Measurements from ENCODE around the gene MLEC.
"Not testable (repeated sequence)": the region's sequence is repeated elsewhere in the genome, so short reads cannot be mapped to it uniquely, and the experiment has no call there.

Gene MLEC

DNA sequence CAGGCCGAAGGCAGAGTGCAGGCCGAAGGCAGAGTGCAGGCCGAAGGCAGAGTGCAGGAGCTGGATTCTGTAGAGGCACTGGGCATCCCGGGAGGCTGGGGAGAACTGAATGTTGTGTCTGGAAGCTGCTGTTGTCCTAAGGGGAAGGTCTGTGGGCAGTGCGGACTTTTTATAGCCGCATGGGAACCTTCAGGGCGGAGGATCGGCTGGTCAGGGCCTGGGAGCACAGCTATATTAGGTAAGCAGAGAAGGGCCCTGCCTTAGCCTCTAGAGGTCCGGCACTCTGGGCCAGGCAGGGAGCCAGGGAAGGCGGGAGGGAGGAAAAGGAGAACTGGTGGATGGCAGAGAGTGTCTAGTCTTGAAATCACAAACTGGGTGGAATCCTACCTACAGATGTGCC lies 32.3 kb upstream of the MLEC start:
- no peaks in the 10 kb centered on the region for H3K9me3 Mint-ChIP-seq (ENCODE audit: low read depth)

DNA sequence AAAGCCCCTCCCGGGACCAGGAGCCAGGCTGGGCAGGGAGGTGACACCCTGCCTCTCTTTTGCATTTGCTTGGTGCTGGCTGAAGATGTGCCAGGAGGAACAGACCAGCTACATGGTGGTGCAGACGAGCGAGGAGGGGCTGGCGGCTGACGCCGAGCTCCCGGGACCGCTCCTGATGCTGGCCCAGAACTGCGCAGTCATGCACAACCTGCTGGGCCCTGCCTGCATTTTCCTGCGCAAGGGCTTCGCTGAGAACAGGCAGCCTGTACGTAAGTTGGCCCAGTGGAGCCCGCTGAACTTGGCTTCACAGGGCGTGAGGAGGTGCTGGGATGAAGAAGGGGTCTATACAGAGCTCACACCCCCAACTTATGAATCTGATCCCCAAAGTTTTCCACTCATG lies 30.9 kb upstream of the MLEC start:
- no peak overlapping the region for H3K4me3 Mint-ChIP-seq
- no peaks in the 10 kb centered on the region for H3K9me3 Mint-ChIP-seq (ENCODE audit: low read depth)
- H3K27me3 Mint-ChIP-seq: peaks cover 8% of the 10 kb centered on the region
- no peaks in the 10 kb centered on the region for H3K36me3 Mint-ChIP-seq
- H3K27ac Mint-ChIP-seq: no peak overlapping the region
- H3K4me1 Mint-ChIP-seq (ENCODE audit: low read depth): no peaks in the 10 kb centered on the region

More for the DNA sequence above, 32.3 kb upstream of the MLEC start:
- Mint-ChIP-seq H3K4me3 (no peak overlapping the region), H3K36me3 (no peaks in the 10 kb centered on the region), H3K4me1 (ENCODE audit: low read depth) (no peaks in the 10 kb centered on the region), H3K27ac (no peak overlapping the region), H3K27me3 (peaks cover 14% of the 10 kb centered on the region)

DNA sequence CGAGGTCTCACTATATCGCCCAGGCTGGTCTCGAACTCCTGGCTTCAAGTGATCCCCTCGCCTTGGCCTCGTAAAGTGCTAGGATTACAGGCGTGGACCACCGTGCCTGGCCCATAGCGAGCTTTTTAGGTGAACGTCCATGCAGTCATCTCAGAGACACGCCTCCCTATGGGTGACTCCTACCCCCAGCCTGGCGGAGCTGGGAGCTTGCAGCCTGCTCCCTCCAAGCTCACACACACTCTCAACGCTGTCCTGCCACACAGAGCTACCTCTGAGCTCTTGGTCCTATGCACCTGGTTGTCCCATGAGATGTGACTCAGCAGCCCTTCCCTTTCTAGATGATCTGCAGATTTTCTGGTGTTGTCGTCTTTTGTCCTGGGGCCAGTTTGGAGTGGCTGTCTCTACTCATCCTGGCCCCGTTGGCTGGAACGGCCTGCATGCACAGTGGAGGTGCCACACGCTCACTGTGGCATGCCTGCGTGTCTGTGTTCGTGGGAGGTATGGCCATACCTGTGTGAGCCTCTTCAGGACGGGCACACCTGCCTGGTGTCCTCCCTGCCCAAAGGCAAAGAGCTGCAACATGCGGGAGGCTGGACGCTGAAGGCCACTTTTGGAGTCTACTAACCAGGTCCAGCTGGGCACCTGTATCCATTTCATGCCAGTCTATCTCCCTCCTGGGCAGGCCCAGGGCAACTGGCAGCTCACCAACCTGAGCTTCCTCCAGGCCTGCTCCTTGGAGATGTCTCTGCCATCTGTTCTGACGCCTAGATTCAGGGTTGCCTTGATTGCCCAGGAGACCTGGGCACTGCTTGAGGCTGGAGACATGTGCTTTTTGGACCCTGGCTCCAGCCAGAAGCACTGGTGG lies 28.4 kb upstream of the MLEC start:
- Mint-ChIP-seq H3K4me1 (ENCODE audit: low read depth) (no peaks in the 10 kb centered on the region), H3K36me3 (no peaks in the 10 kb centered on the region), H3K27me3 (no peaks in the 10 kb centered on the region), H3K4me3 (no peak overlapping the region), H3K9me3 (ENCODE audit: low read depth) (no peaks in the 10 kb centered on the region), H3K27ac (no peak overlapping the region)

DNA sequence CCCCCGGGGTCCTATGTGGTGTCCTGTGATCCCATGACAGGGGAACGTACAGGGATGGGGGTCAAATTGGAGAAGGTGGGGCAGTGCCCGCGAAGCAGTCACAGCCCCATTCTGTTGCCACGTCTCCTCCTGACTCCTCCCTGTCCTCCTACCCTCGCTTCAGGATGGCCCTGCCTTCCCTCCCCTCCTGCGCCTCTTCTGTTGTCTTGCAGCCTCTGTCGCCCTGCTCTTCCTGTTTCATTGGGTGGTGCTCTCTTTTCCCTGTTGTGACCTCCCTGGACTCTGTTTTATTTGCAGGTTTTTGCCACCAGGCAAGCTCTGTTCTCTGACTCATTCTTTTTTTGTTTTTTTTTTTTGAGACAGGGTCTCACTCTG lies 27.8 kb upstream of the MLEC start:
- Mint-ChIP-seq H3K36me3 (no peaks in the 10 kb centered on the region), H3K9me3 (ENCODE audit: low read depth) (no peaks in the 10 kb centered on the region), H3K27ac (no peak overlapping the region), H3K4me1 (ENCODE audit: low read depth) (no peaks in the 10 kb centered on the region), H3K27me3 (no peaks in the 10 kb centered on the region), H3K4me3 (no peak overlapping the region)

DNA sequence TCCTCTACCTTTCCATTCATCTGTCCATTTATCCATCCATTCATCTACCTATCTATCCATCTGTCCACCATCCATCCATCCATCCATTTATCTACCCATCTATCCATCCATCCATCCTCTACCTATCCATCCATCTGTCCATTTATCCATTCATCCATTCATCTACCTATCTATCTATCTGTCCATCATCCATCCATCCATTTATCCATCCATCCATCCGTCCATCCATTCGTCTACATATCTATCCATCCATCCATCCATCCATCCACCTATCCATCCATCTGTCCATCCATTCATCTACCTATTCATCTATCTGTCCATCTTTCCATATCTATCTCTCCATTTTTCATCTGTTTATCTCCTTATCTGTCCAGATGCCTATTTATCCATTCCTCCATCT lies 25.5 kb upstream of the MLEC start:
- H3K4me3 Mint-ChIP-seq: no peak overlapping the region
- H3K9me3 Mint-ChIP-seq (ENCODE audit: low read depth): no peaks in the 10 kb centered on the region
- no peaks in the 10 kb centered on the region for H3K36me3 Mint-ChIP-seq
- no peaks in the 10 kb centered on the region for H3K4me1 Mint-ChIP-seq (ENCODE audit: low read depth)
- no peaks in the 10 kb centered on the region for H3K27me3 Mint-ChIP-seq
- no peak overlapping the region for H3K27ac Mint-ChIP-seq

DNA sequence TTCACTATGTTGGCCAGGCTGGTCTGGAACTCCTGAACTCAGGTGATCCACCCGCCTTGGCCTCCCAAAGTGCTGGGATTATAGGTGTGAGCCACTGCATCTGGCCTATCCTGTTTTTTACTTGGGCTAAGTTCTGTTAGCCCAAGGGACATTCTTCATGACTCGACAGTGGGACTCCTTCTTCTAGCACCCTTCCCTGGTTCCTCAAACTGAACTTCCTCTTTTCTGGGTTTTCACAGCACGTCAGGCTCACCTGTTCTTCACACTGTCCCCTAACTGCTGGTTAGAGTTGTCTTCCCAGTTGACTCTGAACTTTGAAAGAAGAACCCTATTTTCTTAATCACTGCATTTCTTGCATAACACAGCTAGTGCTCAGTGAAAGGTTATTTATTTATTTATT lies 24.1 kb upstream of the MLEC start:
- H3K27me3 Mint-ChIP-seq: no peaks in the 10 kb centered on the region
- no peaks in the 10 kb centered on the region for H3K9me3 Mint-ChIP-seq (ENCODE audit: low read depth)
- H3K4me1 Mint-ChIP-seq (ENCODE audit: low read depth): no peaks in the 10 kb centered on the region
- H3K36me3 Mint-ChIP-seq: no peaks in the 10 kb centered on the region
- no peak overlapping the region for H3K4me3 Mint-ChIP-seq
- H3K27ac Mint-ChIP-seq: no peak overlapping the region

DNA sequence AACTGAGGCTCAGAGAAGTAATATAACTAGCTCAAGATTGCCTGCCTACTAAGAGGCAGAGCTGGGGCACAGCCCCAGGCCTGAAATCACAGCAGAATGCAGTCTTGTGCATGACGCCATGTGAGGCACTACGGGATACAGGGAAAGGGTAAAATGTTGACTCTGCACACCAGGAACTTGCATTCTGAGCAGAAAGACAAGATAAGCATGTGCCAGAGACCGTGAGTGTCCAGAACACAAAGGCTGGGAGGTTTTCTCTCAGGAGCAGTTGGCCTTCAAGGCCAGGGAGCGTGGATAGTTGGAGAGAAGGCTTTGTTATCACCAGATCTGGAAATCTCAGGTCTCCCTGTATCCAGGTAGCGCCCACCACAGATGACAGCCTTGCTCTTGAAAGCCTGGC lies 23.2 kb upstream of the MLEC start:
- no peaks in the 10 kb centered on the region for H3K27me3 Mint-ChIP-seq
- H3K27ac Mint-ChIP-seq: no peak overlapping the region
- H3K4me3 Mint-ChIP-seq: no peak overlapping the region
- H3K36me3 Mint-ChIP-seq: no peaks in the 10 kb centered on the region
- no peaks in the 10 kb centered on the region for H3K9me3 Mint-ChIP-seq (ENCODE audit: low read depth)
- no peaks in the 10 kb centered on the region for H3K4me1 Mint-ChIP-seq (ENCODE audit: low read depth)

DNA sequence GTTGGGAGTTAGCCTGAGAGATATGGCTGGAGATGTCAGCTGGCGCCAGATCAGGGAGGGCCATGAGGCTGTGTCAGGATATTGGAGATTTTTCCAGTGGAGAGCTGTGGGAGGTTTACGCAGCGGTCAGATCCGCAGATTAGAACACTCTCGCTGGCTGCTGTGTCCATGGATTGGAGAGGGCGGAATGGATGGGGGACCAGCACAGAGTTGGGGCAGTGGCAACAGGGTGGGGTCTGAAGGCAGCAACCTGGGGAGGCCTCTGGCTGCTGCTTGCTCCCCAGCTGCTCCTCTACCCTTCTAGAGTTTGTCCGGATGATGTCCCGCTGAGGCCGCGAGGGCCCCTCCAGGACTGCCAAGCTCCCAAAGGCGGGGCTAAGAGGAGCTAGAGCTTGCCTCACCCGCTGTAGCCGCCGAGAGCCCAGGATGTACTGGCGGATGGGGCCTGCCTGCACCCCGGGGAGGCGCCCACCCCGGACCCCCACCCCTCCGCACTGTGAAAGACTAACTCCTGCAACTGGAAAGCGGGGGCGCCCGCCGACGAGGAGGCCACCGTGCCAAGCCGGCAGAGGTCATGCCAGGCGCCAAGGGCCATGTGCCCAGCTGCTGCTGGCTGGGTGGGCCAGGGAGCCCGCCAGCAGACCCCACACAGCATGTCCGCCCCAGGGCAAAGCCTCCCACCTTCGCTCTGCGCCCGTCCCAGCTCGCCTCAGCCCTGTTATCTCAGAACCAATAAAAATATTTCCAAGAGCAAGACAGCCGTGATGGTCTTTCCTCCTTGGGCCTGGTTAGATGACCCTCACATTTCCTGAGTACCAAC lies 20.2 kb upstream of the MLEC start:
- Mint-ChIP-seq H3K27ac (no peak overlapping the region), H3K4me1 (ENCODE audit: low read depth) (no peaks in the 10 kb centered on the region), H3K27me3 (no peaks in the 10 kb centered on the region), H3K4me3 (no peak overlapping the region), H3K36me3 (no peaks in the 10 kb centered on the region), H3K9me3 (ENCODE audit: low read depth) (no peaks in the 10 kb centered on the region)

DNA sequence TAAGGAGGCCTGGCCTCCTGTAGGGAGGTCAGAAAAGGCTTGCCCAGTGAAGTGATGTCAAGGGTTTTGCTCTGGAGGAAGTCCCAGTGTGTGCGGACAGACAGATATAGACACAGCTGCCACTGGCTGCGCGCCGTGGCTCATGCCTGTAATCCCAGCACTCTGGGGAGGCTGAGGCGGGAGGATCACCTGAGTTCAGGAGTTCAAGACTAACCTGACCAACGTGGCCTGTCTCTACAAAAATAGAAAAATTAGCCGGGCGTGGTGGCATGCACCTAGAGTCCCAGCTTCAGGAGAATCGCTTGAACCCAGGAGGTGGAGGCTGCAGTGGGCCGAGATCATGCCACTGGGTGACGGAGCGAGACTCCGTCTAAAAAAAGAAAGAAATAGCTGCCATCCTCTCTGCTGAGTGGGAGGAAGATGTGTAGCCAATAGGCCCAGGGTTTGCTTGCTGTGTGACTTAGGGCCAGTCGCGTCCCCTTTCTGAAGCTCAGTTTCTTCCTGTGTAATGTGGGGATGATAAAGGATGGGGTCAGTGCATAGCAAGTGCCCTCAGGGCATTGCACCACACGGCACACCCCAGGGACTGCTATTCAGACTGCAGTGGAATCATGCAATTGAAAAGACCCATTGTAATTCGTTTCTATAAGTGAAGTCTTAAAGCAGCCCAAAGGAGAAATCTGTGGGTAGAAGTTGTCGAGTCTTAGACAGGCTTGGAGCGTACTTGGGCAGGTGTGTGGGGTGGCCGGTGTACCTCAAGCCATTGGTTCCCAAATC lies 18.7 kb upstream of the MLEC start:
- Mint-ChIP-seq H3K4me3 (no peak overlapping the region), H3K9me3 (ENCODE audit: low read depth) (no peaks in the 10 kb centered on the region), H3K36me3 (no peaks in the 10 kb centered on the region), H3K4me1 (ENCODE audit: low read depth) (no peaks in the 10 kb centered on the region), H3K27ac (no peak overlapping the region), H3K27me3 (no peaks in the 10 kb centered on the region)

DNA sequence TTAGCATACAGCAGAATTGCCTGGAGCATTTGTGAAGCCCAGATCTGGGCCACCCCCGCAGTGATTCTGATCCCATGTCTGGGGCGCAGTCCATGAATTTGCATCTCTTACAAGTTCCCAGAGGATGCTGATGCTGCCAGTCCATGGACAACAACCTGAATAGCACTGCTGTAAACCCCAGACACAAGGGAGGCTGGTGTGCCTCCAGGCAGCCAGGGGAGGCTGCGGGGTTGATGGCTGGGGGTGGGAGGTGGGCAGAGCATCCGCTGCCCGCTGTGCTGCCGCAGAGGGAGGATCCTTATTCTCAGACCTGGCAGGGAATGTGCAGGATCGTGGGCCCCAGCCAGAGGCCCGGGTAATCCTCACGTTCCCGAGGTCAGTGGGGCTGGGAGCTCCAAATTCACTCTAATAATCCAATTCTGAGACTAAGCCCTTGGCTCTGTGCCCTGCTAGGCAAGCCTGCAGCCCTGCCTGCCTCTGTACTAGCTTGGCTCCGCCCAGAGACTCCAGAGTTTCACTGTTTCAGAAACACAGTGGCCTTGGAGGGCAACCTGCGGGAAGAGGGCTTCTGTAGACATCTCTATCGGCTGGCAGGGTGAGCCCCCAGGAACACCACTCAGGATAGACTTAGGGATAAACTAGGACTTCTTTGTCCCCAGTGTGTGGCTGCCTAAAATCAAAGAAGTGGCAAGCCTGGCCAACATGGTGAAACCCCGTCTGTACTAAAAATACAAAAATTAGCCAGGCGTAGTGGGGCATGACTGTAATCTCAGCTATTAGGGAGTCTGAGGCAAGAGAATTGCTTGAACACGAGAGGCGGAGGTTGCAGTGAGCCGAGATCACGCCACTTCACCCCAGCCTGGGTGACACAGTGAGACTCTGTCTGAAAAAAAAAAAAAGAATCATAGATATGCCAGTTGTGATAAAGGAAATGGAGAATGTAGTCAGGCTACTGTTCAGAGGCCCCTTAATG lies 17.8 kb upstream of the MLEC start:
- Mint-ChIP-seq H3K27ac (no peak overlapping the region), H3K9me3 (ENCODE audit: low read depth) (no peaks in the 10 kb centered on the region), H3K4me3 (no peak overlapping the region), H3K27me3 (no peaks in the 10 kb centered on the region), H3K4me1 (ENCODE audit: low read depth) (no peaks in the 10 kb centered on the region), H3K36me3 (no peaks in the 10 kb centered on the region)

DNA sequence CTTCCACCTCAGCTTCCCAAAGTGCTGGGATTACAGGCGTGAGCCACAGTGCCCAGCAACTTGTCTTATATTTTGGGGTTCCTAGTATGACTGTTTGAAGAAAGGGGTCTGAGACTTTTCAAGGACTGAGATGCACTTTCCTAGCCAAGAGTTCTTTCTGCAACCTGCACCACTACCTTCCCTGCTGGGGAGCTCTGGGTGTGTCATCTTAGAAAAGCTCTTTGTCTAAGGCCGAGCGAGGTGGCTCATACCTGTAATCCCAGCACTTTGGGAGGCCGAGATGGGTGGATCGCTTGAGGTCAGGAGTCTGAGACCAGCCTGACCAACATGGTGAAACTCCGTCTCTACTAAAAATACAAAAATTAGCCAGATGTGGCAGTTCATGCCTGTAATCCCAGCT lies 16.7 kb upstream of the MLEC start:
- not testable (repeated sequence) for H3K9me3 Mint-ChIP-seq (ENCODE audit: low read depth); H3K27ac Mint-ChIP-seq; H3K4me1 Mint-ChIP-seq (ENCODE audit: low read depth); H3K27me3 Mint-ChIP-seq; H3K36me3 Mint-ChIP-seq; H3K4me3 Mint-ChIP-seq

DNA sequence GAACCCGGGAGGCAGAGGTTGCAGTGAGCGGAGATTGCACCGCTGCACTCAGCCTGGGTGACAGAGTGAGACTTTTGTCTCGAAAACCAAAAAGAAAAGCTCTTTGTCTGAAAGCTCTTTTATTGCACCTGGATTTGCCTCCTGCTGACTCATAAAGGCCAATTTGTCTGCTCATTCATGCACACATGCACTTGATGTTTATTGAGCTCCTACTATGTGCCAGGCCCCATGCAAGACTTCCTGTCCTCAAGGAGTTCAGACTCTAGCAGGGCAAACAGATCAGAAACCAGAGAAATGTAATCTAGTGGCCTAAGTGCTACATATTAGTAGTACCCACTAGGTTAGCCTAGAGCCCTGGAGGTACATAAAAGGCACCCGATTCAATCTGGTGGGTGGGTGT lies 16.3 kb upstream of the MLEC start:
- no peaks in the 10 kb centered on the region for H3K36me3 Mint-ChIP-seq
- no peak overlapping the region for H3K4me3 Mint-ChIP-seq
- H3K4me1 Mint-ChIP-seq (ENCODE audit: low read depth): no peaks in the 10 kb centered on the region
- H3K27me3 Mint-ChIP-seq: peaks cover 4% of the 10 kb centered on the region
- H3K9me3 Mint-ChIP-seq (ENCODE audit: low read depth): no peaks in the 10 kb centered on the region
- H3K27ac Mint-ChIP-seq: no peak overlapping the region

DNA sequence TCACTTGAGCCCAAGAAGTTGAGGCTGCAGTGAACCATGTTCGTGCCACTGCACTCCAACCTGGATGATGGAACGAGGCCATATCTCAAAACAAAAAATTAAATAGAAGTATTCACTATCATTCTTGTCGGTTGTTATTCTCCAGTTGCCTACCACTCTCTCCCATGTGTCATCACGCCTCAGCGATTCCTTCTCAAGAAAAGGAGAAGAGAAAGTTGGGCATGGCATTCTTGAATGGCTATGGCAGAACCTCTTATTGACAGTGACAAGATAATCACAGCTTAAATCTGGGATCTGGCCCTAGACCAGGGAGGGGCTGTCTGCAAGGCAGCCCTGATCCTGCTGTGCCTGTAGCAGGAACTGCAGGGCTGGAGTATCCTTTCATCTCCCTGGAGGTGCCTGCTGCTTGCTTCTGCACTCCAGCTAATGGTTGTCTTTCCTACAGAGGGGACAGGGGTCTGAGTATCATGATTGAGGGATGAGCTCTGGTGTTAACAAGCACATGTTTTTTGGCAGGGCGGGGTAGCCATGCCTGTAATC lies 12.8 kb upstream of the MLEC start:
- no peaks in the 10 kb centered on the region for H3K9me3 Mint-ChIP-seq (ENCODE audit: low read depth)

More for the DNA sequence above, 12.8 kb upstream of the MLEC start:
- no peaks in the 10 kb centered on the region for H3K36me3 Mint-ChIP-seq
- no peak overlapping the region for H3K4me3 Mint-ChIP-seq
- peaks cover 2% of the 10 kb centered on the region for H3K4me1 Mint-ChIP-seq (ENCODE audit: low read depth)
- peaks cover 4% of the 10 kb centered on the region for H3K27me3 Mint-ChIP-seq
- H3K27ac Mint-ChIP-seq: no peak overlapping the region

Data from activated naive CD8-positive, alpha-beta T cell (primary cell).